Measurements from ENCODE around the gene TMEM234.

GRCh38 chr1:32242341-32242851 is 20.2 kb upstream of the TMEM234 start:
- no peak for TF ChIP-seq CTCF (IDR thresholded peaks at IDR 0.05)
- TF ChIP-seq POLR2A (IDR thresholded peaks at IDR 0.05): no peak

All from right lobe of liver (tissue), 4 donors.